Neural progenitor cell (in vitro differentiated cells): ENCODE data around the gene PIP4K2C. TPM values are rescaled to one million over a fixed set of nuclear protein-coding genes. Genes with fewer than 3 reads are reported as not detected.

Experiments
- DNase-seq: peaks from one replicate; pipeline ENCODE4 v3.0.0-alpha.2; 2016; ENCODE audit warnings: low spot score
- H2AFZ ChIP-seq: fragments of 200-600 bp; sonication (generic); replicated peaks from 2 replicates; pipeline ENCODE4 v1.6.1; 2016; ENCODE audit warnings: antibody characterized with exemption
- H3F3A ChIP-seq: fragments of 200-600 bp; sonication (generic); 2 replicates; pipeline ENCODE4 v1.6.1; 2016; ENCODE audit warnings: antibody characterized with exemption, low read depth
- H3K27ac ChIP-seq: fragments of 200-600 bp; sonication (generic); 2 replicates; pipeline ENCODE4 v1.5.1; 2016; ENCODE audit warnings: mild to moderate bottlenecking
- H3K27me3 ChIP-seq: fragments of 200-600 bp; sonication (generic); 2 replicates; pipeline ENCODE4 v1.6.1; 2016; ENCODE audit warnings: mild to moderate bottlenecking, moderate library complexity
- H3K36me3 ChIP-seq: fragments of 200-600 bp; sonication (generic); 2 replicates; pipeline ENCODE4 v1.5.1; 2016
- H3K4me1 ChIP-seq: fragments of 200-600 bp; sonication (generic); 2 replicates; pipeline ENCODE4 v1.6.1; 2016; ENCODE audit warnings: mixed run types
- H3K4me2 ChIP-seq: fragments of 200-600 bp; sonication (generic); 2 replicates; pipeline ENCODE4 v1.6.1; 2016
- H3K4me3 ChIP-seq: fragments of 200-600 bp; sonication (generic); 2 replicates; pipeline ENCODE4 v1.5.1; 2016
- H3K79me2 ChIP-seq: fragments of 200-600 bp; sonication (generic); 2 replicates; pipeline ENCODE4 v1.6.1; 2016; ENCODE audit warnings: low read depth
- H3K9ac ChIP-seq: fragments of 200-600 bp; sonication (generic); 2 replicates; pipeline ENCODE4 v1.6.1; 2016
- H3K9me3 ChIP-seq: fragments of 200-600 bp; sonication (generic); 2 replicates; pipeline ENCODE4 v1.5.1; 2016; ENCODE audit warnings: low read depth
- H4K20me1 ChIP-seq: fragments of 200-600 bp; sonication (generic); 2 replicates; pipeline ENCODE4 v1.6.1; 2016; ENCODE audit warnings: low read depth
- H3K27ac Mint-ChIP-seq: 3 replicates; pipeline ENCODE4 v1.8.0; 2021; ENCODE audit warnings: mixed read lengths
- H3K27me3 Mint-ChIP-seq: 2 replicates; pipeline ENCODE4 v1.8.0; 2022; ENCODE audit warnings: low read depth, mild to moderate bottlenecking, inconsistent platforms, moderate library complexity, mixed read lengths; ENCODE audit not compliant: insufficient read depth
- H3K36me3 Mint-ChIP-seq: 3 replicates; pipeline ENCODE4 v1.8.0; 2021; ENCODE audit warnings: mixed read lengths
- H3K4me1 Mint-ChIP-seq: 3 replicates; pipeline ENCODE4 v1.8.0; 2021; ENCODE audit warnings: mixed read lengths
- H3K4me3 Mint-ChIP-seq: 3 replicates; pipeline ENCODE4 v1.8.0; 2021; ENCODE audit warnings: mild to moderate bottlenecking, moderate library complexity, mixed read lengths
- H3K9me3 Mint-ChIP-seq: 3 replicates; pipeline ENCODE4 v1.8.0; 2020; ENCODE audit warnings: mixed read lengths
- CTCF ChIP-seq: fragments of 200-600 bp; sonication (generic); IDR thresholded peaks from 2 replicates; pipeline ENCODE4 v1.5.1; 2017; ENCODE audit warnings: antibody characterized with exemption, mild to moderate bottlenecking
- EZH2 ChIP-seq: fragments of 200-600 bp; sonication (generic); IDR thresholded peaks from 2 replicates; pipeline ENCODE4 v1.6.1; 2017; ENCODE audit warnings: antibody characterized with exemption, mild to moderate bottlenecking, moderate library complexity
- EZH2phosphoT487 ChIP-seq: fragments of 200-600 bp; sonication (generic); IDR thresholded peaks from 2 replicates; pipeline ENCODE4 v1.6.1; 2017; ENCODE audit warnings: antibody characterized with exemption
- total RNA-seq: library from RNA; depleted of rRNA; stranded (reverse); fragments of >200 nt; gene quantifications from 2 replicates; pipeline ENCODE4 v1.2.3, GENCODE V29; 2015; ENCODE audit warnings: low replicate concordance

PIP4K2C gene
- total RNA-seq, 1 donor from 2014 or later: 15.5 TPM

GRCh38 chr12:57581802-57582201 is 9.2 kb upstream of the PIP4K2C start:
- peaks cover 2% of the 10 kb centered on the region for H3K36me3 Mint-ChIP-seq
- Histone ChIP-seq H3K9ac (no peak overlapping the region), H3F3A (peaks cover 9% of the 10 kb centered on the region), H3K27ac (no peak overlapping the region), H3K4me2 (no peak overlapping the region), H2AFZ (no peak overlapping the region), H3K36me3 (no peaks in the 10 kb centered on the region), H3K4me3 (no peak overlapping the region), H3K9me3 (no peaks in the 10 kb centered on the region), H4K20me1 (peaks cover 4% of the 10 kb centered on the region), H3K4me1 (no peaks in the 10 kb centered on the region), H3K27me3 (no peaks in the 10 kb centered on the region), H3K79me2 (no peaks in the 10 kb centered on the region)
- TF ChIP-seq EZH2 (no peak), EZH2phosphoT487 (no peak), CTCF (no peak)
- no peak for DNase-seq
- no peak overlapping the region for H3K4me3 Mint-ChIP-seq
- no peaks in the 10 kb centered on the region for H3K9me3 Mint-ChIP-seq
- peaks cover 4% of the 10 kb centered on the region for H3K27me3 Mint-ChIP-seq
- no peak overlapping the region for H3K27ac Mint-ChIP-seq
- H3K4me1 Mint-ChIP-seq: no peaks in the 10 kb centered on the region

- H4K20me1 ChIP-seq: peaks cover 4% of the 10 kb centered on the region
- H3K4me1 Mint-ChIP-seq: no peaks in the 10 kb centered on the region
- H3K4me3 Mint-ChIP-seq: no peak overlapping the region
- TF ChIP-seq EZH2phosphoT487 (no peak), CTCF (no peak), EZH2 (no peak)
- H3K4me1 ChIP-seq: no peaks in the 10 kb centered on the region
- DNase-seq: no peak
- H3K36me3 Mint-ChIP-seq: peaks cover 2% of the 10 kb centered on the region
- no peak overlapping the region for H3K4me2 ChIP-seq
- no peak overlapping the region for H3K27ac Mint-ChIP-seq
- no peaks in the 10 kb centered on the region for H3K79me2 ChIP-seq
- no peaks in the 10 kb centered on the region for H3K36me3 ChIP-seq
- H3K4me3 ChIP-seq: no peak overlapping the region
- H3K9ac ChIP-seq: no peak overlapping the region
- peaks cover 4% of the 10 kb centered on the region for H3K27me3 Mint-ChIP-seq
- peaks cover 9% of the 10 kb centered on the region for H3F3A ChIP-seq
- no peaks in the 10 kb centered on the region for H3K9me3 ChIP-seq
- H3K27ac ChIP-seq: no peak overlapping the region
- H3K27me3 ChIP-seq: no peaks in the 10 kb centered on the region
- H2AFZ ChIP-seq: no peak overlapping the region
- no peaks in the 10 kb centered on the region for H3K9me3 Mint-ChIP-seq
These were observed 8.6 kb upstream of the PIP4K2C start for GRCh38 chr12:57582440-57582839.

GRCh38 chr12:57583008-57583831 is 7.8 kb upstream of the PIP4K2C start:
- Histone ChIP-seq H3K9ac (no peak overlapping the region), H3K4me1 (no peaks in the 10 kb centered on the region), H3K79me2 (no peaks in the 10 kb centered on the region), H2AFZ (no peak overlapping the region), H4K20me1 (peaks cover 4% of the 10 kb centered on the region), H3K9me3 (no peaks in the 10 kb centered on the region), H3K4me2 (no peak overlapping the region), H3K36me3 (no peaks in the 10 kb centered on the region), H3K27ac (no peak overlapping the region), H3K4me3 (no peak overlapping the region), H3K27me3 (no peaks in the 10 kb centered on the region), H3F3A (peaks cover 9% of the 10 kb centered on the region)
- Mint-ChIP-seq H3K27ac (no peak overlapping the region), H3K4me3 (peak overlapping the region; percentile 9), H3K36me3 (peaks cover 2% of the 10 kb centered on the region), H3K27me3 (peaks cover 4% of the 10 kb centered on the region), H3K9me3 (no peaks in the 10 kb centered on the region), H3K4me1 (no peaks in the 10 kb centered on the region)
- TF ChIP-seq CTCF: peak; percentile 96
- TF ChIP-seq EZH2phosphoT487: no peak
- no peak for TF ChIP-seq EZH2
- peak; percentile 92 for DNase-seq
